AG10803 (cell line): ENCODE measurements around the gene SHMT1.
A peak's percentile ranks its signal among the peaks of the same experiment; 100 is the strongest.

ENCODE experiments used
- DNase-seq: peaks from one replicate; pipeline ENCODE4 v3.0.0; 2010; ENCODE audit warnings: low read depth
- H3K4me3 ChIP-seq: 2 replicates; pipeline ENCODE4 v1.5.1; 2011; ENCODE audit warnings: mild to moderate bottlenecking, low read length, control low read depth
- TF ChIP-seq, protein P1 (sequence below): conservative IDR thresholded peaks from 2 replicates; pipeline ENCODE4 v1.5.1; 2011; ENCODE audit warnings: mild to moderate bottlenecking, low read length, control low read depth, inconsistent platforms

Gene SHMT1

DNA sequence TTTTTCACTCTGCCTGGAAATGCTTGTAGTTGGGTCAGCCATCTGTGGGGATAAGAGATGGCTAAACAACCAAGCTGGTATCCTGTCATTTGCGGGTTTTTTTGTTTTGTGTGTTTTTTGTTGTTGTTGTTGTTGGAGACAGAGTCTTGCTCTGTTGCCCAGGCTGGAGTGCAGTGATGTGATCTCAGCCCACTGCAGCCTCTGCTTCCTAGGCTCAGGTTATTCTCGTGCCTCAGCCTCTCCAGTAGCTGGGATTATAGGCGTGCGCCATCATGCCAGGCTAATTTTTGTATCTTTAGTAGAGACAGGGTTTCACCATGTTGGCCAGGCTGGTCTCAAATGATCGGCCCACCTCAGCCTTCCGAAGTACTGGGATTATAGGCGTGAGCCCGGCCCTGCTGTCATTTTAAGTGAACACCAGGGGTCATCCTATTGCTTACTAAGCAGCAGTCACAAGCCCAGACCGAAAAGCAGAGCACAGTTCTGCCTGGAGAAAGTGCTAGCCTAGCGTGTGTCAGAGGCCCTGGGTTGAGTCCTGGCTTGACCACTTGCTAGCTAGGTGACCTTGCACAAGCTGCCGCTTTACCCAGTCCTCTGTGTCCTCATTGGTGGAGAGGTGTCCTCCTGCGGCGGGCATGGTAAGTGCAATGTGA lies 43.6 kb downstream of the SHMT1 start:
- no peak overlapping the region for H3K4me3 ChIP-seq
- peak; percentile 77 for DNase-seq
- TF ChIP-seq, protein P1, sequence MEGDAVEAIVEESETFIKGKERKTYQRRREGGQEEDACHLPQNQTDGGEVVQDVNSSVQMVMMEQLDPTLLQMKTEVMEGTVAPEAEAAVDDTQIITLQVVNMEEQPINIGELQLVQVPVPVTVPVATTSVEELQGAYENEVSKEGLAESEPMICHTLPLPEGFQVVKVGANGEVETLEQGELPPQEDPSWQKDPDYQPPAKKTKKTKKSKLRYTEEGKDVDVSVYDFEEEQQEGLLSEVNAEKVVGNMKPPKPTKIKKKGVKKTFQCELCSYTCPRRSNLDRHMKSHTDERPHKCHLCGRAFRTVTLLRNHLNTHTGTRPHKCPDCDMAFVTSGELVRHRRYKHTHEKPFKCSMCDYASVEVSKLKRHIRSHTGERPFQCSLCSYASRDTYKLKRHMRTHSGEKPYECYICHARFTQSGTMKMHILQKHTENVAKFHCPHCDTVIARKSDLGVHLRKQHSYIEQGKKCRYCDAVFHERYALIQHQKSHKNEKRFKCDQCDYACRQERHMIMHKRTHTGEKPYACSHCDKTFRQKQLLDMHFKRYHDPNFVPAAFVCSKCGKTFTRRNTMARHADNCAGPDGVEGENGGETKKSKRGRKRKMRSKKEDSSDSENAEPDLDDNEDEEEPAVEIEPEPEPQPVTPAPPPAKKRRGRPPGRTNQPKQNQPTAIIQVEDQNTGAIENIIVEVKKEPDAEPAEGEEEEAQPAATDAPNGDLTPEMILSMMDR, result peak; percentile 65

DNA sequence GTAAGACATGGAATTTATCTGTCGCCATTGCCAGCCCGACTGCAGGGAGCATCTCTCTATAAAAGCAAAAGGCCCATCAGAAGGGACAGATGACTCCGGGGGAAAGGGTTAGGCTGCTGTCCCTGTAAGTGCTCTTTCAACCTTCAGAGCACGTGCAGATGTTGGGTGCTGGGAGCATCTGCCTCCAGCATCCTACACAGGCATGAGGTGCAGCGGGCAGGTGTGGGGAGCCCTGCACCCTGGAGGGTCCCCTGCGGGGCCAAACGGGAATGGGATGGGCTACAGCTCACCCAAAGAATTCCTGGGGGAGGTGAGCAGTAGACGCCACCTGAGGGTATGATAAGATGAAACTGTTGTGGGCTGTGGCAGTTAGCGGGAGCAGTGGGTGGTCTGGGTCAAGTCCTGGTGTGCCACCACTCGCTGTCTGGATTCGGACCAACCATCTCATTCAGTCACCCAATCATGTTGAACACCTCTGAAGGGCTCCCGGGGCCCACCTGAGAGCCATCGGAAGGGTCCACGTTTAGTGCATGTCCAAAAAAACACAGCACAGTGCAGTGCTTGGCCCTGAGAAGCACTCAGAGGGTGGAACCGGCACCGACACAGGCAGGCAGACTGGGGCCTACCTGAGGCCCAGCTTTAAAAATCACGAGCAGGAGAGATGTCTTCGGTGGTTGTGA lies 44.4 kb downstream of the SHMT1 start:
- no peak for DNase-seq
- no peak overlapping the region for H3K4me3 ChIP-seq
- TF ChIP-seq, protein P1, result no peak

DNA sequence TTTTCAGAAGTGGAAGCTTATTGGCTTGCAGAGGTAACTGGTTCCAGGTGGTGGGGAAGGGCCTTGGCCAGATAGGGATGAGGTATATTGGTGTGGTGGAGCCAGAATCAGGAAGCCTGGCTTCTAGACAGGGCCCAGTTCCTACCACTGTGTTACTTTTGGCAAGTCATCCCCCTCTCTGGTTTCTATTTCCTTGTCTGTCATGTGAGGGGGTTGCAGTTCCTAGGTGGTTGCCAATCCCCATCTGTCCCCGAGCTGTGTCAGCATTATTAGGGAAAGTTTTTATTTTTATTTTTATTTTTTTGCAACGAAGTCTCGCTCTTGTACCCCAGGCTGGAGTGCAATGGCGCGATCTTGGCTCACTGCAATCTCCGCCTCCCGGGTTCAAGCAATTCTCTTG lies 45.2 kb downstream of the SHMT1 start:
- TF ChIP-seq, protein P1, result no peak
- DNase-seq, result no peak
- peak overlapping the region; percentile 23 for H3K4me3 ChIP-seq

DNA sequence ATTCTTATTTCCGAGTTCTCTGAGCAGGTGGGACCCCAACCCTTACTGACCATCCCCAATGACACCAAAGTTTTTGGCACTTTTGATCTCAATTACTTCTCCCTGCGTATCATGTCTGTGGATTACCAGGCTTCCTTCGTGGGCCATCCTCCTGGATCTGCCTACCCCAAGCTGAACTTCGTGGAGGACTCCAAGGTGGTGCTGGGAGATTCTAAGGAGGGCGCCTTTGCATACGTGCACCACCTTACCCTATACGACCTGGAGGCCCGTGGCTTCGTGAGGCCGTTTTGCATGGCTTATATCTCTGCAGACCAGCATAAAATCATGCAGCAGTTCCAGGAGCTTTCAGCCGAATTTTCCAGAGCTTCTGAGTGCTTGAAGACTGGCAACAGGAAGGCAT lies 47.4 kb downstream of the SHMT1 start:
- H3K4me3 ChIP-seq, result peak overlapping the region; percentile 95
- TF ChIP-seq, protein P1, result no peak
- DNase-seq, result no peak

DNA sequence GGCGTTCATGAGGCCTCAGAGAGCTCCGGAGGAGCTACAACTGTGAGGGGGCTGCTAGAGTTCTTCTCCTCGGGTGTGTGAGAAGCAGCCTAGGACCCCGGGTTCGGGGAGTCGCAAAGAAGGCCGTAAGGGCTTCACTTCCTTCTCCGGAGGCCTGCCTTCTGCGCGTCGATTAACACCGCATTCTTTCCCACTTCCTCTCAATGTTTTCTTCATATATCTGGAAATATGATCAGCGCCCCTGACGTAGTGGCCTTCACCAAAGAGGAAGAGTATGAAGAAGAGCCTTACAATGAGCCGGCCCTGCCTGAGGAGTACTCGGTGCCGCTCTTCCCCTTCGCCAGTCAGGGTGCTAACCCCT lies 47.8 kb downstream of the SHMT1 start:
- no peak for DNase-seq
- TF ChIP-seq, protein P1, result no peak
- peak overlapping the region; percentile 95 for H3K4me3 ChIP-seq

DNA sequence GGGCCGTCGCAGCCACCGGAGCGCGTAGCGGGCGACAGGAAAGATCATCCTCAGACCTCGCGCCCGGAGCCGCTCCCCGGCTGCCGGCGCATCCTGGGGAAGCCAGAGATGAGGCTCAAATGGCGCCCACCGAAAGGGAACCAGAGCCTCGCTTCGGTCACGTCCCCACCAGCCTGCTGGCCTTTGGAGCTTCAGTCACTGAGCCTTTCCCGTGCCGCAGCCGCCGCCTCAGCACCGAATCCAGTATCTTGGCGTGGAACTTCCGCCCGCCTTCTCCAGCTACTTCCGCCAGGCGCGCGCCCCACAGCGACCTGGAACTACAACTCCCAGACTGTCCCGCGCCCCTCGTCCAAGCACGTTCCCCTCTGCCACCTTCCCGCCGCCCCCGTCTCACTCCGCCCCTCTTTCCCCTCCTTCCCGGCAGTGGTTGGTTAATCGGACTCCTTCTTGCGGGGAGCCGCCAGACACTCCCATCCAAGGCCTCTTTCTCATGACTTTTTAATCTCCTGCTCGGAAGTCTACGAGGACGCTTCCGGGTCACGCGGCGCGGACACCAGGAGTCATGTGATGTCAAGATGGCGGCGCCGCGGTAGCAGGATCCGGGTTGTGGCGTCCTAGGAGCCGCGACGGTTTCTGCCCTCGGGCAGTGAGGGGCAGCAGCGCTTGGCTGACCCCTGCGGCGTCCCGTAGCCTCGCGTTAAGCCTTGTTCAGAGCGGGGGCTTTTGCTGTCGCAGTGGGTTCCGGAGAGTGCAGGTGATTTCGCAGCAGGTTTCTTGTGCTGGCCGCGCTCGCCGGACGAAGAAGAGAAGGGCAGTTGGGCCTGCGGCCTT lies 48.4 kb downstream of the SHMT1 start, which contains the start of the genes SMCR8 and TOP3A:
TSS of gene SMCR8 (plus strand) at position 563 of the 831 bp plus-strand sequence. CDS start 497 bp downstream, outside the sequence.
TSS of gene TOP3A (minus strand) at position 264 of the 831 bp plus-strand sequence. CDS start at position 48, 216 bp downstream.
- TF ChIP-seq, protein P1, result no peak
- peak; percentile 99 for DNase-seq
- H3K4me3 ChIP-seq, result peak within 1 kb of the TSS; percentile 95
